ENCODE measurements around the gene STAG1.

DNA sequence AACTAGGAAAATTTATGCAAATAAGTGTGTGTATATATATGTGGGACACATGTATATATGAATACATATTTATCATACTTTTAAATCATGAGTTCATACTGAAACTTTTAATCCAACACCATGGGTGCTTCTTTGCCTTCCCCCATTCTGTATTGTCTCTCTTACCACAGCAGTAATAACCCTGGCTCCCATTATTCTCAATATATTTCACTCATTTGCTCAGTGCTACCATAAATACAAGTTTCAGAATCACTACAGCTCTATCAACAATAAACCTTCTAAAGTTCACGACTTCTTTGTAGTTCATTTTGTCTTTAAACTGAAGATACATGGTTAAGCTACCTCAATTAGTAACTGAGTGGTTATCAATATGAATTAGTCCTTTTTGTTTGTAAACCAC lies 419.9 kb downstream of the STAG1 start:
- TF ChIP-seq EP300 (IDR thresholded peaks at IDR 0.05) (no peak), POLR2AphosphoS5 (IDR thresholded peaks at IDR 0.05) (no peak)
- TF ChIP-seq, protein P1, sequence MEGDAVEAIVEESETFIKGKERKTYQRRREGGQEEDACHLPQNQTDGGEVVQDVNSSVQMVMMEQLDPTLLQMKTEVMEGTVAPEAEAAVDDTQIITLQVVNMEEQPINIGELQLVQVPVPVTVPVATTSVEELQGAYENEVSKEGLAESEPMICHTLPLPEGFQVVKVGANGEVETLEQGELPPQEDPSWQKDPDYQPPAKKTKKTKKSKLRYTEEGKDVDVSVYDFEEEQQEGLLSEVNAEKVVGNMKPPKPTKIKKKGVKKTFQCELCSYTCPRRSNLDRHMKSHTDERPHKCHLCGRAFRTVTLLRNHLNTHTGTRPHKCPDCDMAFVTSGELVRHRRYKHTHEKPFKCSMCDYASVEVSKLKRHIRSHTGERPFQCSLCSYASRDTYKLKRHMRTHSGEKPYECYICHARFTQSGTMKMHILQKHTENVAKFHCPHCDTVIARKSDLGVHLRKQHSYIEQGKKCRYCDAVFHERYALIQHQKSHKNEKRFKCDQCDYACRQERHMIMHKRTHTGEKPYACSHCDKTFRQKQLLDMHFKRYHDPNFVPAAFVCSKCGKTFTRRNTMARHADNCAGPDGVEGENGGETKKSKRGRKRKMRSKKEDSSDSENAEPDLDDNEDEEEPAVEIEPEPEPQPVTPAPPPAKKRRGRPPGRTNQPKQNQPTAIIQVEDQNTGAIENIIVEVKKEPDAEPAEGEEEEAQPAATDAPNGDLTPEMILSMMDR (IDR thresholded peaks at IDR 0.05), result no peak
